Caco-2 (cell line): ENCODE measurements around the gene MRE11. TPM values are rescaled to one million over a fixed set of nuclear protein-coding genes. Genes with fewer than 3 reads are reported as not detected.

ENCODE experiments used
- BruUV-seq: library from RNA; stranded (reverse); fragments of 400-500 nt; replicated peaks from 2 replicates; lab custom pipeline; 2021; lab: Mats Ljungman, UMichigan
- CTCF ChIA-PET: fragments of 300-600 bp; sonication (Branson Sonifier 250); formaldehyde crosslinking; loops from one replicate; lab custom pipeline; 2022; ENCODE audit warnings: antibody characterized with exemption; lab: Charles Lee
- POLR2A ChIA-PET: fragments of 300-600 bp; sonication (Branson Sonifier 250); formaldehyde crosslinking; loops from one replicate; lab custom pipeline; 2022; ENCODE audit warnings: antibody characterized with exemption; lab: Charles Lee
- DNase-seq, 2 experiments: peaks; one replicate each; pipeline versions ENCODE4 v3.0.0 to v3.0.0-alpha.2; 2020 to 2022
- H3K27me3 ChIP-seq: replicated peaks from 2 replicates; pipeline ENCODE4 v1.6.0; 2011; ENCODE audit warnings: low read length; ENCODE audit not compliant: control insufficient read depth, insufficient read depth
- H3K36me3 ChIP-seq: 2 replicates; pipeline ENCODE4 v1.5.1; 2011; ENCODE audit warnings: low read length; ENCODE audit not compliant: control insufficient read depth, insufficient read depth
- H3K4me1 ChIP-seq: fragments of 250-450 bp; sonication (Bioruptor Pico); 2 replicates; pipeline ENCODE4 v1.5.1; 2020; ENCODE audit warnings: mild to moderate bottlenecking
- H3K4me3 ChIP-seq: 2 replicates; pipeline ENCODE4 v1.5.1; 2011; ENCODE audit warnings: low read depth, mild to moderate bottlenecking, control low read depth, low read length
- H3K9me3 ChIP-seq: fragments of 250-450 bp; sonication (Bioruptor Pico); 2 replicates; pipeline ENCODE4 v1.5.1; 2020; ENCODE audit warnings: mild to moderate bottlenecking, moderate library complexity
- H3K27ac Mint-ChIP-seq: one replicate; pipeline ENCODE4 v1.8.0; 2022; ENCODE audit warnings: mixed read lengths; ENCODE audit not compliant: unreplicated experiment
- H3K27me3 Mint-ChIP-seq: one replicate; pipeline ENCODE4 v1.8.0; 2022; ENCODE audit warnings: mixed read lengths; ENCODE audit not compliant: insufficient read depth, unreplicated experiment
- H3K36me3 Mint-ChIP-seq: one replicate; pipeline ENCODE4 v1.8.0; 2022; ENCODE audit warnings: mild to moderate bottlenecking, mixed read lengths; ENCODE audit not compliant: insufficient read depth, unreplicated experiment
- H3K4me1 Mint-ChIP-seq: one replicate; pipeline ENCODE4 v1.8.0; 2022; ENCODE audit warnings: low read depth, mixed read lengths; ENCODE audit not compliant: unreplicated experiment
- H3K4me3 Mint-ChIP-seq: one replicate; pipeline ENCODE4 v1.8.0; 2022; ENCODE audit warnings: mild to moderate bottlenecking, moderate library complexity, mixed read lengths; ENCODE audit not compliant: unreplicated experiment
- H3K9me3 Mint-ChIP-seq: one replicate; pipeline ENCODE4 v1.8.0; 2022; ENCODE audit warnings: mixed read lengths; ENCODE audit not compliant: unreplicated experiment
- CTCF ChIP-seq, 2 experiments: fragments of 200-600 bp in 1 of 2; IDR thresholded peaks; 1 replicate in 1 of 2; 2 replicates in 1 of 2; pipeline versions ENCODE4 v1.5.1 to v1.8.0; 2011 to 2022; ENCODE audit warnings: antibody characterized with exemption in 1 of 2, control low read depth in 1 of 2, inconsistent platforms in 1 of 2, low read depth in 1 of 2, low read length in 1 of 2, mild to moderate bottlenecking in 1 of 2, moderate library complexity in 1 of 2; ENCODE audit not compliant: insufficient read depth in 1 of 2, severe bottlenecking in 1 of 2, unreplicated experiment in 1 of 2
- intact Hi-C: fragments of 100-400 bp; cut with micrococcal nuclease; formaldehyde crosslinking; loops from one replicate; pipeline ENCODE4 v1.10.0; 2022; ENCODE audit not compliant: unreplicated experiment
- total RNA-seq: library from RNA; stranded (reverse); gene quantifications from 2 replicates; pipeline ENCODE4 v1.2.3, GENCODE V29; 2022

Gene MRE11
- total RNA-seq, 1 experiment from 2014 or later = 80.0 TPM

- H3K36me3 Mint-ChIP-seq = no peaks in the 10 kb centered on the region
- Histone ChIP-seq H3K36me3 (no peaks in the 10 kb centered on the region), H3K9me3 (no peaks in the 10 kb centered on the region), H3K27me3 (no peaks in the 10 kb centered on the region), H3K4me1 (peaks cover 14% of the 10 kb centered on the region), H3K4me3 (no peak overlapping the region)
- intact Hi-C loops = no loop called here
- H3K9me3 Mint-ChIP-seq = no peaks in the 10 kb centered on the region
- BruUV-seq = no TSS peak
- H3K4me1 Mint-ChIP-seq = peaks cover 31% of the 10 kb centered on the region
- CTCF ChIA-PET = interaction anchor here (0.7 to 1.1 kb wide), 2 partner anchors 10 to 15 kb away, joined by 3 read pairs; no protein-coding TSS in a partner anchor
- H3K27ac Mint-ChIP-seq = no peak overlapping the region
- no peaks in the 10 kb centered on the region for H3K27me3 Mint-ChIP-seq
- no peak for TF ChIP-seq CTCF (IDR thresholded peaks at IDR 0.05; ENCODE audit: insufficient read depth in 1 of 2, low read depth in 1 of 2, low read length in 1 of 2, severe bottlenecking in 1 of 2, unreplicated experiment in 1 of 2)
- H3K4me3 Mint-ChIP-seq = no peak overlapping the region
- no peak for DNase-seq
- POLR2A ChIA-PET = no interaction called here
These were observed 43.5 kb upstream of the MRE11 start for GRCh38 chr11:94537031-94537600.

DNA sequence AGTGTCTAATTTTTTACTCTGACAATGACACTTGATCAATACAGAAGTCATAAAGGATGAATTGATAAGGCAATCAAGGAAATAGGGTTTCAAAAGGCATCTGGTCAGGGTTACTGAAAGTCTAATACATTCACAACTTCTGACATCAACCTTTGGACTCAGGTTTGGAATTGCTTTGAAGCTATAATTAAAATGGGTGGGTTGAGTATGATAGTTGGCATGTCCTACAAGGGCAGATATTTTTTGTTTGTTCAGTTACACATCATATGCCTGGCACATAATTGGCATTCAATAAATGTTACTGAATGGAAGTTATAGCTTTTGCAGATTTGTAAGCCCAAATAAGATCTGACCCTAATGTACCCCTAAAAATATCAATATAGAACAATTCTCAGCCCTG lies 42.7 kb upstream of the MRE11 start:
- no peaks in the 10 kb centered on the region for H3K9me3 Mint-ChIP-seq
- DNase-seq = no peak
- no peak overlapping the region for H3K4me3 Mint-ChIP-seq
- TF ChIP-seq CTCF (IDR thresholded peaks at IDR 0.05; ENCODE audit: insufficient read depth in 1 of 2, low read depth in 1 of 2, low read length in 1 of 2, severe bottlenecking in 1 of 2, unreplicated experiment in 1 of 2) = no peak
- no TSS peak for BruUV-seq
- Histone ChIP-seq H3K27me3 (no peaks in the 10 kb centered on the region), H3K4me1 (peaks cover 14% of the 10 kb centered on the region), H3K36me3 (no peaks in the 10 kb centered on the region), H3K9me3 (no peaks in the 10 kb centered on the region), H3K4me3 (no peak overlapping the region)
- POLR2A ChIA-PET = no interaction called here
- CTCF ChIA-PET = interaction anchor here (0.7 to 1.1 kb wide), 2 partner anchors 10 to 15 kb away, joined by 3 read pairs; no protein-coding TSS in a partner anchor
- intact Hi-C loops = no loop called here
- H3K4me1 Mint-ChIP-seq = peaks cover 25% of the 10 kb centered on the region
- H3K36me3 Mint-ChIP-seq = no peaks in the 10 kb centered on the region
- no peaks in the 10 kb centered on the region for H3K27me3 Mint-ChIP-seq
- no peak overlapping the region for H3K27ac Mint-ChIP-seq

DNA sequence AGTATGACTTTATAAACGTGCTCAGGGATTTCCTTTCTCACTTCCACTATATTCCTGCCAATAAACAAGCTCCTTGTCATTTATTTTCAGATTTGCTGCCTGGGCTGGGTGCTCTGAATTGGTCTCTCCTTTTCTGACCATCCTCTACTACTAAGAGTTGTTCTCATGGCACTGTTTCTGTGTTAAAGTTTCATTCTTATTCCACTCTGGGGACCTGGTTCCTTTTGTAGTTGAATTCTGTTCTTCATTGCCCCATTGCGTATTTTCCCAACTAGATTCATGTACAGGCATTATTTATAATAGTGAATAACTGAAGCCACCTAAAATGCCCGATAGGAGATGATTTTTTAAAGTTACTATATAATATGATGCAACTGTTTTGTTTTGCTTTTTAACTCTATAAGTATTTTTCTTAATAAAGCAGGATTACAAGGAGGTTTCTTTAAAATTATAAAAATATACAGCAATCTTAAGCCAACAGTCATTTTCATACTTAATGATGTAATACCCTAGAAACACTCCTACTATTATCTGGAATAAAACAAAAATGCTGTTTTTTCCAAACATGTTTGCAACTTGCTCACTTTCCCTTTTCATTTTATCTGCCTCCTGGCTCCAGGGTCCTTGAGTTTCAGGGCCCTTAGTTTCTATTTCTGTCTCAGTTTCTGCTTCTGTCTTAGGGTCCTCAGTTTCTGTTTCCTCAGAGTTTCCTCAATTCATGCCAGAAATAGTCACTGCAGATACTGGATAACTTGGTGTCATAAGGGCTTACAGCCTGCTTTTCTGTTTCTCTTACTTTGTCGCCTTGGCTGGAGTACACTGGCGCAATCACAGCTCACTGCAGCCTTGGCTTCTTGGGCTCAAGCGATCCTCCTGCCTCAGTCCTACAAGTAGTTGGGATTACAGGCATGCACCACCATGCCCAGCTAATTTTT lies 40.3 kb upstream of the MRE11 start:
- CTCF ChIA-PET = no interaction called here
- no peaks in the 10 kb centered on the region for H3K27me3 ChIP-seq
- no peak overlapping the region for H3K27ac Mint-ChIP-seq
- H3K4me1 Mint-ChIP-seq = peaks cover 17% of the 10 kb centered on the region
- POLR2A ChIA-PET = interaction anchor here (0.5 kb wide), 1 partner anchor 345 kb away, joined by 3 read pairs; no protein-coding TSS in a partner anchor
- intact Hi-C loops = no loop called here
- H3K36me3 ChIP-seq = no peaks in the 10 kb centered on the region
- no peaks in the 10 kb centered on the region for H3K9me3 Mint-ChIP-seq
- no peaks in the 10 kb centered on the region for H3K27me3 Mint-ChIP-seq
- H3K9me3 ChIP-seq = no peaks in the 10 kb centered on the region
- no peaks in the 10 kb centered on the region for H3K36me3 Mint-ChIP-seq
- no peak for DNase-seq
- peaks cover 8% of the 10 kb centered on the region for H3K4me1 ChIP-seq
- TF ChIP-seq CTCF (IDR thresholded peaks at IDR 0.05; ENCODE audit: insufficient read depth in 1 of 2, low read depth in 1 of 2, low read length in 1 of 2, severe bottlenecking in 1 of 2, unreplicated experiment in 1 of 2) = no peak
- no peak overlapping the region for H3K4me3 Mint-ChIP-seq
- BruUV-seq = no TSS peak
- no peak overlapping the region for H3K4me3 ChIP-seq
